ENCODE measurements around the gene SAP130.

The SAP130 gene

DNA sequence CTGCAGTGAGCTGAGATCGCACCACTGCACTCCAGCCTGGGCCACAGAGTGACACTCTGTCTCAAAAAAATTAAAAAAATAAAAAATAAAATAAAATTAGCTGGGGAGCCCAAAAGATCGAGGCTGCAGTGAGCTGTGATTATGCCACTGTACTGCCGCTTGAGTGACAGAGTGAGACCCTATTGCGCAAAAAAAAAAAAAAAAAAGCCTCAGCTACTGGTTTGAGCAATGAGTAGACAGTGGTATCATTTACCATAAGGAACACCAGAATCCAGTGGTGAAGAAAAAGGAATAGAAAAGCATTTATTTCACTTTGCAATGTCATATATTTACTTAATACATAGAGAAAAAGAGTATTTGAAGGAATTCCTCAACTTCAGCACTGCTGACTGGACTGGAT, 3.0 kb downstream of the SAP130 start:
- peaks cover 57% of the 10 kb centered on the region for H3K79me2 ChIP-seq (ENCODE audit: insufficient read depth, low read length)
- H3F3A ChIP-seq (ENCODE audit: low read depth): no peaks in the 10 kb centered on the region
- no peak overlapping the region for H3K9ac ChIP-seq (ENCODE audit: low read depth, low read length, poor library complexity, severe bottlenecking)
- no peak overlapping the region for H3K4me3 ChIP-seq (ENCODE audit: low read length, poor library complexity, severe bottlenecking)
- peaks cover 23% of the 10 kb centered on the region for H4K20me1 ChIP-seq (ENCODE audit: insufficient read depth, low read length, poor library complexity, severe bottlenecking)
- H3K9me3 ChIP-seq (ENCODE audit: insufficient read depth, low read depth, low read length): no peaks in the 10 kb centered on the region
- no peaks in the 10 kb centered on the region for H3K9me2 ChIP-seq (replicated peaks; ENCODE audit: low read depth, low read length)
- H3K36me3 ChIP-seq (ENCODE audit: insufficient read depth, low read length): no peaks in the 10 kb centered on the region
- H3K4me2 ChIP-seq (ENCODE audit: low read depth, low read length, poor library complexity, severe bottlenecking): peak overlapping the region; percentile 99
- H3K4me1 ChIP-seq (ENCODE audit: insufficient read depth, low read length, poor library complexity, severe bottlenecking): peaks cover 25% of the 10 kb centered on the region
- H3K27me3 ChIP-seq (ENCODE audit: insufficient read depth, low read length, poor library complexity, severe bottlenecking): peaks cover 4% of the 10 kb centered on the region
- TF ChIP-seq, protein P1, sequence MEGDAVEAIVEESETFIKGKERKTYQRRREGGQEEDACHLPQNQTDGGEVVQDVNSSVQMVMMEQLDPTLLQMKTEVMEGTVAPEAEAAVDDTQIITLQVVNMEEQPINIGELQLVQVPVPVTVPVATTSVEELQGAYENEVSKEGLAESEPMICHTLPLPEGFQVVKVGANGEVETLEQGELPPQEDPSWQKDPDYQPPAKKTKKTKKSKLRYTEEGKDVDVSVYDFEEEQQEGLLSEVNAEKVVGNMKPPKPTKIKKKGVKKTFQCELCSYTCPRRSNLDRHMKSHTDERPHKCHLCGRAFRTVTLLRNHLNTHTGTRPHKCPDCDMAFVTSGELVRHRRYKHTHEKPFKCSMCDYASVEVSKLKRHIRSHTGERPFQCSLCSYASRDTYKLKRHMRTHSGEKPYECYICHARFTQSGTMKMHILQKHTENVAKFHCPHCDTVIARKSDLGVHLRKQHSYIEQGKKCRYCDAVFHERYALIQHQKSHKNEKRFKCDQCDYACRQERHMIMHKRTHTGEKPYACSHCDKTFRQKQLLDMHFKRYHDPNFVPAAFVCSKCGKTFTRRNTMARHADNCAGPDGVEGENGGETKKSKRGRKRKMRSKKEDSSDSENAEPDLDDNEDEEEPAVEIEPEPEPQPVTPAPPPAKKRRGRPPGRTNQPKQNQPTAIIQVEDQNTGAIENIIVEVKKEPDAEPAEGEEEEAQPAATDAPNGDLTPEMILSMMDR (conservative IDR thresholded peaks at IDR 0.05; ENCODE audit: low read length): no peak
- no peak for TF ChIP-seq EZH2phosphoT487 (IDR thresholded peaks at IDR 0.05; ENCODE audit: borderline replicate concordance)
- no peak overlapping the region for H2AFZ ChIP-seq (ENCODE audit: low read length)

GRCh38 chr2:128017561-128017960, 10.3 kb downstream of the SAP130 start:
- Histone ChIP-seq H3K27me3 (ENCODE audit: insufficient read depth, low read length, poor library complexity, severe bottlenecking) (no peaks in the 10 kb centered on the region), H2AFZ (ENCODE audit: low read length) (no peak overlapping the region), H3K9ac (ENCODE audit: low read depth, low read length, poor library complexity, severe bottlenecking) (no peak overlapping the region), H3K4me3 (ENCODE audit: low read length, poor library complexity, severe bottlenecking) (no peak overlapping the region), H3K4me2 (ENCODE audit: low read depth, low read length, poor library complexity, severe bottlenecking) (no peak overlapping the region), H4K20me1 (ENCODE audit: insufficient read depth, low read length, poor library complexity, severe bottlenecking) (no peaks in the 10 kb centered on the region), H3K4me1 (ENCODE audit: insufficient read depth, low read length, poor library complexity, severe bottlenecking) (no peaks in the 10 kb centered on the region), H3F3A (ENCODE audit: low read depth) (no peaks in the 10 kb centered on the region), H3K9me2 (replicated peaks; ENCODE audit: low read depth, low read length) (no peaks in the 10 kb centered on the region), H3K9me3 (ENCODE audit: insufficient read depth, low read depth, low read length) (no peaks in the 10 kb centered on the region), H3K79me2 (ENCODE audit: insufficient read depth, low read length) (peaks cover 15% of the 10 kb centered on the region), H3K36me3 (ENCODE audit: insufficient read depth, low read length) (peaks cover 50% of the 10 kb centered on the region; the same call in 1 of the 2 replicates)
- TF ChIP-seq EZH2phosphoT487 (IDR thresholded peaks at IDR 0.05; ENCODE audit: borderline replicate concordance): no peak
- TF ChIP-seq, protein P1 (conservative IDR thresholded peaks at IDR 0.05; ENCODE audit: low read length): no peak

GRCh38 chr2:128016620-128017019, 11.2 kb downstream of the SAP130 start:
- H3K27me3 ChIP-seq (ENCODE audit: insufficient read depth, low read length, poor library complexity, severe bottlenecking): no peaks in the 10 kb centered on the region
- H3K4me2 ChIP-seq (ENCODE audit: low read depth, low read length, poor library complexity, severe bottlenecking): no peak overlapping the region
- H3K9ac ChIP-seq (ENCODE audit: low read depth, low read length, poor library complexity, severe bottlenecking): no peak overlapping the region
- no peak for TF ChIP-seq EZH2phosphoT487 (IDR thresholded peaks at IDR 0.05; ENCODE audit: borderline replicate concordance)
- TF ChIP-seq, protein P1 (conservative IDR thresholded peaks at IDR 0.05; ENCODE audit: low read length): no peak
- H2AFZ ChIP-seq (ENCODE audit: low read length): no peak overlapping the region
- H3K36me3 ChIP-seq (ENCODE audit: insufficient read depth, low read length): peaks cover 59% of the 10 kb centered on the region; the same call in 1 of the 2 replicates
- no peaks in the 10 kb centered on the region for H3K9me3 ChIP-seq (ENCODE audit: insufficient read depth, low read depth, low read length)
- no peaks in the 10 kb centered on the region for H3K4me1 ChIP-seq (ENCODE audit: insufficient read depth, low read length, poor library complexity, severe bottlenecking)
- no peaks in the 10 kb centered on the region for H3F3A ChIP-seq (ENCODE audit: low read depth)
- H3K9me2 ChIP-seq (replicated peaks; ENCODE audit: low read depth, low read length): no peaks in the 10 kb centered on the region
- H3K79me2 ChIP-seq (ENCODE audit: insufficient read depth, low read length): peaks cover 9% of the 10 kb centered on the region; the same call in 1 of the 2 replicates
- no peaks in the 10 kb centered on the region for H4K20me1 ChIP-seq (ENCODE audit: insufficient read depth, low read length, poor library complexity, severe bottlenecking)
- H3K4me3 ChIP-seq (ENCODE audit: low read length, poor library complexity, severe bottlenecking): no peak overlapping the region
